NCI-H2196 (cell line): Measurements from ENCODE around the gene GRIA4.
"Not testable (repeated sequence)": the region's sequence is repeated elsewhere in the genome, so short reads cannot be mapped to it uniquely, and the experiment has no call there.

Experiments used
- DNase-seq: peaks from one replicate; lab custom pipeline; 2025; ENCODE audit not compliant: unreplicated experiment; lab: John Stamatoyannopoulos, UW

GRIA4 gene

DNA sequence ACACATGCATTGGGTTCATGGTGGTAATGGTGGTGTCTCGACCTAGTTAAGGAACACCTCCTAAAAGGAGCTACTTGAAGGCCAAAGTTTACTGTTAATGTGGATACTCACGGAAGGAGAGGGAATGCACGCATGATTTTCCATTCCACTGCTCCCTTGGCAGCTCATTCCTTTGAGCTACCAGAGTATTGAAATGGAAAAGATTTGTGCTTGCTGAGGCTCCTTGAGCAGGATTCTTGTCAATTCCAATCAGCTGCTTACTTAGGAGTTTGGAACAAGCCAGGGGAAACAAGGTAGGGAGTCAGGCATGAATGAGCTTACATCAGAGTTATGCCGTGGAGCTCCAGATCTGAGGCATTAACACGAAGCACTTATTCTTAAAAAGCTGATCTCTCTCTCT is 108.8 kb downstream of the GRIA4 start:
- no peak for DNase-seq

GRCh38 chr11:105719073-105719822 is 109.4 kb downstream of the GRIA4 start:
- no peak for DNase-seq

DNA sequence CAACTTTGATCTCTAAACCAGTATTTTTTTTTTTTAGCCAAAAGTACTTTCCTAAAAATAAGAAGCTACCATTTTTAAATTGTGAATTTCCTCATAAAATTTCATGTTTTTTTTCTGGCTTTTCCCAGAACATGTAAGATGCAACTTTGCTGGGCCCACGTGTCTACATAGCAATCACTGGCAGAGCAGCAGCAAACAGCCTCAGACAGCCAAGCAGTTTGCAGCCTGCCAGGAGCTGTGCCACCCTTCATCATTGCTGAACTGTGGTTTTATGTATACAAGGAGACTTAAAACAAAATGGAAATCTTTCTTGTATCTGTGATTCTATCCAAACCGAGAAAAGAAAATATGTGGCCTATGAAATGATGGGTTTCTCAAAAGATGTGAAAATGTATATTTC is 110.2 kb downstream of the GRIA4 start:
- no peak for DNase-seq

DNA sequence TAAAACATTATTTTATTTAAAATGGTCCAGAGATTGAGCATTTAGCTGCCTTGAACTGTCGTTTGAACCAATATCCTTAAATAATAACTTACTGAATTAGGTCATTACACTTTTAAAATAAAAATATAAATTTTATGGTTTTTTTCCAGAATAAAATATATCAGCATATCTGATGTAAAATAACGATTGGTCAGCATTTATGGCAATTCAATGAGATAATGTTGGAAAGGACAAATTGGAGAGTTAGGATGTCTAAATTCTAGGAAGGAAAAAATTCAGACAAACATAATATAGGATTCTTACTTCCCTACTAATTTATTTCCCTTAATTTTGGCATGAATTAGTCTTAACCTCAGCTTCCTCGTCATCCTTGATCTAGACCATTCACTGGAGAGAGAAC is 113.4 kb downstream of the GRIA4 start:
- no peak for DNase-seq

DNA sequence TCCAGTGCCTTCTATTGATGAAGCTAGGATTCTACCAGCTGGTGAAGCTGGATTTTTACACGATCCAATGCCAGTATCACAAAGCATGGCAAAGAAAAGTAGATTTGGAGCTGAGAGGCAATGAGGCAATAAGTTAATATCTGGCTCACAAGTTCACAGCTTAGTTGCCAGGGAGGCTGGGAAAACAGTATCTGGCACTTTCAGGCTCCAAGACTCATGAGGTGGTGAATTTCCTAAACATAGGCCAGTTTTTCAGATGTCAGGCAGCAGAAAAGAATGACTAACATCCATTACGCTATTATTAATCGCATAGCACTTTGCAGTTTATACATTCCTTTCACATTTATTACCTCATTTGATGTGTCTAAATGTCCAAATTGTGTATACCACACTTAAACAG is 122.7 kb downstream of the GRIA4 start:
- no peak for DNase-seq

DNA sequence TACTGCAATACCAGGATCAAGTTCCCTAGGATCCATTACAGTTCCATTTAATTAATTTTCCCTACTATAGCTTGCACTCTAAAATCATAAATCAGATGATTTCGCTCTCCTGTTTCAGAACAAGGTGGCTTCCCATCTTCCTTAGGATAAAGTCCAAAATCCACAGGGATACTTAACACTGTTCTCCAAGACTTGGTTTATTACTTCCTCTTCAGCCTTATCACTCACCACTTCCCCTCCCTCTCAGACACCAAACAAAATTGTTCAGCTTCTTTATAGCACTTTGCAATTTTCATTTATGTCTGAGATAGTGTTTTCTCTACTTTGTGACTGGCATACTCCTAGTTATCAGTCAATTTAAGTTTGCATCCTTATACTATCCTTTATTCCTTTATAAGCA is 124.6 kb downstream of the GRIA4 start:
- no peak for DNase-seq

DNA sequence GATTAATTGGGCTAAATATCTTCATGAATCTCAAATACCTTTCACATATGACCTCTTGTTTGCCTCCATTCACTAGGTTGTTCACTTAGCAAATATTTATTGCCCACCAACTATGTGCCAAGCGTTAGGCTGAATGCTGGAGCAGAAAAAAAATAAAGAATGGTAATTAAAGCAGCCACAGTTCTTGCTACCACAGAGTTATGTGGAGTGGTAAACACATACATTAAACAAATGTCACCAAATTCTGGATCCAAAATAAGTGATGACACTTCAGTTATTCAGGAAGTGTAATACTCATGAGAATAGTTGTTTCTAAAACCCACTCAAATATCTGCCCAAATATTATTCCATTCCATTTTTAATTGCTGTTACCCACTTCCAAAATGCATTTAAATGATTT is 128.4 kb downstream of the GRIA4 start:
- DNase-seq = no peak

GRCh38 chr11:105738986-105739795 is 129.3 kb downstream of the GRIA4 start:
- no peak for DNase-seq

DNA sequence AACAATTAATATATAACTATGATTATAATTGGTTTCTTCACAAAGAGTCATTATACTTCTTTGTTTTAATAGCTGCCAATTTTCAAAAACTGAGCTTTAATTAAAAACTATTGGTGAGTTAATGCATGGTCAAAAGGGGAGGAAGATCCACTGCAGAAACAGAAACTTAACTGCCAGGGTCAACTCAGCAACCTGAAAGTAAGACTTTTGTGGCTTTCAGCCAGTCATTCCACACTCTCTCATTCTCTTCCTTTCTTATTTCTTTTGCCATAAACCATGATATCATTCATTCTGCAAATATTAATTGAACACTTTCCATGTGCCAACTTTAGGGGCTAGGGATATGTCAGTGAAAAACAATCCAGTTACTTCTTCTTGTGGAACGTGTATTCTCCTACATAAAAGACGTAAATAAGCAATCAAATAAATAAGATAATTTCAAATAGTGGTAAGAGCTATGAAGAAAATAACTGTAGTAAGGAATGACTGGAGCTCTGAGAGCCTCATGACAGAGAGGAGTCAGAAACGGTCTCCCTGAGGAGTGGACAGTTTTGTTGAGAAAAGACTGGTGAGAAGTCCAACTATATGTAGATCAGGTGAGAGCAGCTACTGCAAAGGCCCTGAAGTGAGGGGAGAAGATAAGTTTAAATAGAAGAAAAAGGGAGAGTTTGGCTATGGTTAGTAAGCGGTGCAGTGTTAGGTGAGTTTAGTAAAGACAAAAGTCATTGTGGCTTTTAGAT is 130.5 kb downstream of the GRIA4 start:
- DNase-seq = no peak

DNA sequence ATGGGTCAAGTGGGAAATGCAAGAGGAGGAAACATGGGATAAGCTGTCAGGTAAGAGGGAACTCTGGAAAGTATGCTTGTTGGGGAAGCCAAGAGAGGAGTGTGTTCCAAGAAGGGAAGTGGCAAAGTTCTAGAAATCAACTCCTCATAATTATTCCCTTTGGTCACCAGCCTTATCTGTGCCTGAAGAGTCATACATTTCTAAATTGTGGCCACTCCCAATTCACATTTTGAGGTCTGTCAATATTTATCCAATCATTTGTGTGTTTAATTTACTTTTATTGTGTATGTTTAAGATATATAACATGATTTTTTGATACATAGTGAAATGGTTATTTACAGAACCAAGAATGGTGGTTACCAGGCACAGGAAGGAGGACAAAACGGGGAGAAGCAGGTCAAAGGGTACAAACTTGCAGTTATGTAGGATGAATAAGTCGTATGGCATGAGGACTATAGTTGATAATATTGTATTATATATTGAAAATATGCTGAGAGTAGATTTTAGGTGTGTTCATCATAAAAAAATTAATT is 131.7 kb downstream of the GRIA4 start:
- DNase-seq = no peak

DNA sequence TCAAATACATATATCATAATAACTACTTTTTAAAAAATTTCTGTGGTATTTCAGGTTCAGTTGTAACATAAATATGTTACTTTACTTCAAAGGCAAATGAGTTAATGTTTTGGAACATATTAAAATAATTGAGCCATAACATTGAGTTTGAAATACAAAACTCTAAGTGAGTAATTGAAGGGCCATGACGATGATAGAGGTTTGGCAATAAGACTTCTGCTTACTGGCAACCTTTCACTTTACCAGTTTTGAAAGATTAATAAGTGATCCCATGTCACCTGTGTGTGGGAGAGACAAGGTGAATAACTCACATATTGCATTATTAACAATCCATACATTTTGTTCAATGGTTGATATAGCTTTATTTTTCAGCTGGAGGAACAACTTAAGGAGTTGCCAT is 144.4 kb downstream of the GRIA4 start:
- no peak for DNase-seq

DNA sequence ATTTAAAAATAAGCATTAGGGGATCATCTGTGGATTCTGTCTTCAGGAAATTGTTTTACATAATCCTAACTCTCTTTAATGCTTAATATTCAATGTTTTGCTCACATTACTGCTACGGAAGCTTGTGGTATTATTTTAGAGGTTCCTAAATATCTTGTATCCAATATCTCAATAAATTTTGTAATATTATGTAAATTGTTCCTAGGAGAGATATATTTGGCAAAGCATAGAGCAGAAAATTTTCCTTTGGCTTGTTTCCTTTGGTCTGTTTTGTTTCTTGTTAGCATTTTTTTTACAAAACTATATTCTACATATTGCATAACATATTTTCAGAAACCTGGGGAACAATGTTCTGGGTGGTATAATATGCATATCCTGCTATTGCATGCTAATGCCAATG is 144.8 kb downstream of the GRIA4 start:
- DNase-seq = no peak

- DNase-seq = no peak
Measured at GRCh38 chr11:105757107-105757506, 147.2 kb downstream of the GRIA4 start.

DNA sequence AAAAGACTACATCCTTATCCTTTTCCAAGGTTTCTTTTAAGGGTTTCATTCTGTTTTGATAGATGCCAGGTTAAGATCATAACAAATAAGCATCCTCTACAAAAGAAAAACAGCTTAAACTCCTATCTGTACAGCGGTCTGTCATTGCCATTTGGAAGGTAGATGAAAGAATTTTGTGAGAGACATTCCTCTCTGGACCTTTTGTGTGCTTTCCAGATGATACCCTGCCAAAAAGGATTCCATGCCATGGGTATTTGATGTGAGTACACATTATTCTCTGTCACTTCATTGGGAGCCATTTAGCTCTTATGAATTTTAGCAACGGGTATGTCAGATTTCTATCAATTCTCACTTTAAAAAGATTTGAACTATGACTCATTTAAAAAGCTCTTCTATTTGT is 153.7 kb downstream of the GRIA4 start:
- DNase-seq = no peak

DNA sequence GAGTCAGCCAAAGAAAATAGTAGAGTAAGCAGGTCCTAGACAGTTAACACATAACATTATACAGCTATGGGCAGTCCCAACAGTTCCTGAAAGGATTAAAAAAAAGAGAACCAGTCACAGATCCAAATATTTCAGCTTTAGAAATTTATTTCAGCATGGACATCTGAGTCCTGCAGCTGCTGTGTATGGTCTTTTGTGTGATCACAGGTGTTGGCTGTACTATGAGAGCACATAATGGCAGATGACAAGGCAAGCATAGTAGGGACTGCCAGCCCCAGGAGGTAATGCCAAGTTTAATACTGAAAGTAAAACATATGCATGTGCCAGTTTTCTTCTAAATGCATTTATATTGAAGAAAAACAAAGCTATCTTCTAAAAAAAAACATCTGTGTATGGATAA is 158.1 kb downstream of the GRIA4 start:
- no peak for DNase-seq

DNA sequence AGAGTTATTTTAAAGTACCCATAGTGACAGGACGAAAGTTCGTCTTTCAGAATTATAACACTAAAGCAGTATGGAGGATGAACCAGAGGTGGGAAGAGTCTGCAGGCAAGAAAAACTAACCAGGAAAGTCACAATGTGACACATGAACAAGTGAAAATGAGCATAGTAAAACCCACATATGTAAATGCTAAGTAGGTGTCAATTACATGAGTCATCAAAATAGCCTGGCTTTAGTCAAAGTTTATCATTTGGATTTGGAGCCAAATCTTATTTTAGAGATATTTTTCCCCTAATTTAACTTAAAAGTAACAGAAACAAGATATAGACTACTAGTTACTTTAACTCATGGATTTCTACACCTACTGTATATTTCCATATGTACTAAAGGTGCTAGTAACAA is 159.8 kb downstream of the GRIA4 start:
- DNase-seq = no peak

DNA sequence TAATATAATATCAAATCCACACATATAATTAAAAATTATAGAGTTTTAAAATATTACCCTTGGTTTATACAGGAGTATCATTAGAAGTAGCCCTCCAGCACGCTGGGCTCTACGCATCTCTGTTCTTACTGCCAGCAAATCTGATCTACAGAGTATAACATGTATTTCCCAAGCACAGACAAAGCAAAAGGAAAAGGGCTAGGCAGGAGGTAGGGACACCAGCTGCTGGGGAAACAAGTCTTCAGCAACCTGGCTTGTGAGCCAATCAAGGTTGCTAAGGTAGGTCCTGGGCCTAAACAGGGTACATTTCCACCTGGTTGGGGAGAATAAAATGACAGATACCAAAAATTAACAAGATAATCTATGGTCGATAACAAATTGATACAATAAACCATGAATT is 163.6 kb downstream of the GRIA4 start:
- DNase-seq = not testable (repeated sequence)

DNA sequence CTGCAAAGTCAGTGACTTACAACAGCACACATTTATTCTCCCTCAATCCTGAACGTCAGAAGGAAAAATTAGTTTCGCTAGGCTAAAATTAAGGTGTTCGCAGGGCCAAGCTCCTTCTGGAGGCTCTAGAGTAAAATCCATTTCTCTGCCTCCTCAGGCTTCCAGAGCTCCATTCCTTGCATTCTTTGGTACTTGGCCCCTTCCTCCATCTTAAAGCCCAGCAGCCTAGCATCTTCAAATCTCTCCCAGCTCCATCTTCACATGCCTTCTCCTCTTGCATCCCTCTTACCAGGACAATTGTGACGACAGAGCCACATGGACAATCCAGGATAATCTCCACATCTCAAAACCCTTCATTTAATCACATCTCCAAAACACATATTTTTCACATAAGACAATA is 165.0 kb downstream of the GRIA4 start:
- DNase-seq = no peak

GRCh38 chr11:105780781-105781525 is 171.1 kb downstream of the GRIA4 start:
- no peak for DNase-seq

GRCh38 chr11:105781807-105782206 is 171.9 kb downstream of the GRIA4 start:
- DNase-seq = no peak

GRCh38 chr11:105783216-105783615 is 173.3 kb downstream of the GRIA4 start:
- DNase-seq = no peak
